Upper lobe of left lung (tissue), 6 donors: ENCODE results near the gene APOB. TPM values are rescaled to one million over a fixed set of nuclear protein-coding genes. Genes with fewer than 3 reads are reported as not detected.

ENCODE experiments used
- ATAC-seq, 2 donors: fragments of 200-7000 bp; cut with Tn5 transposase; one replicate each; pipeline ENCODE4 v1.9.1; 2022; ENCODE audit warnings: mild to moderate bottlenecking in 2 of 2, moderate library complexity in 2 of 2; ENCODE audit not compliant: low FRiP score in 2 of 2
- DNase-seq, 2 donors: peaks; one replicate each; pipeline ENCODE4 v3.0.0-alpha.2; 2019 to 2020
- H3K27ac ChIP-seq, 4 donors: fragments of 200-600 bp; sonication (generic); one replicate each; pipeline ENCODE4 v1.5.1; 2016 to 2019
- H3K27me3 ChIP-seq, 4 donors: fragments of 200-600 bp; sonication (generic); one replicate each; pipeline ENCODE4 v1.5.1; 2017 to 2019
- H3K36me3 ChIP-seq, 4 donors: fragments of 200-600 bp; sonication (generic); one replicate each; pipeline ENCODE4 v1.5.1; 2016 to 2019
- H3K4me1 ChIP-seq, 4 donors: fragments of 200-600 bp; sonication (generic); one replicate each; pipeline ENCODE4 v1.5.1; 2018 to 2019
- H3K4me3 ChIP-seq, 4 donors: fragments of 200-600 bp; sonication (generic); one replicate each; pipeline ENCODE4 v1.5.1; 2017 to 2019; ENCODE audit warnings: mild to moderate bottlenecking in 2 of 4, moderate library complexity in 1 of 4
- H3K9me3 ChIP-seq, 4 donors: fragments of 200-600 bp; sonication (generic); one replicate each; pipeline ENCODE4 v1.5.1; 2018 to 2019
- CTCF ChIP-seq, 6 experiments: fragments of 450-650 bp in 4 of 6; fragments of 200-600 bp in 2 of 6; sonication (generic) in 2 of 6; IDR thresholded peaks; one replicate each; pipeline ENCODE4 v1.5.1; 2016 to 2019; ENCODE audit warnings: antibody characterized with exemption in 6 of 6
- EP300 ChIP-seq, 4 donors: sonication (generic); formaldehyde crosslinking; IDR thresholded peaks; one replicate each; pipeline ENCODE4 v1.5.1; 2017; ENCODE audit warnings: antibody characterized with exemption in 4 of 4, control low read depth in 2 of 4
- POLR2A ChIP-seq, 4 donors: fragments of 450-650 bp; IDR thresholded peaks; one replicate each; pipeline ENCODE4 v1.5.1; 2016 to 2017; ENCODE audit warnings: antibody characterized with exemption in 4 of 4, mild to moderate bottlenecking in 2 of 4
- POLR2AphosphoS5 ChIP-seq, 2 donors: sonication (generic); formaldehyde crosslinking; IDR thresholded peaks; one replicate each; pipeline ENCODE4 v1.5.1; 2017; ENCODE audit warnings: antibody characterized with exemption in 2 of 2
- WGBS, 2 donors: methylation state at CpG; one replicate each; pipeline ENCODE4 v1.1.5; 2017 to 2018; 5-methylcytosine and 5-hydroxymethylcytosine counted together
- total RNA-seq, 6 donors: library from RNA; depleted of rRNA in 4 of 6; stranded (reverse); fragments of >200 nt in 4 of 6; gene quantifications; one replicate each; pipeline versions ENCODE4 v1.1.0 to v1.2.1, GENCODE V29; 2016 to 2021
- donor health status: DM: no; HTN: no; CAD: no; lungs with moderate emphysema.
- donor health status: DM: no; HTN: yes; CAD: no; lungs with severe emphysema.

Gene APOB
- total RNA-seq, 6 donors from 2014 or later: under 0.01 to 2.1 (median 0.60) TPM

- TF ChIP-seq EP300 (IDR thresholded peaks at IDR 0.05) (no peak), CTCF (IDR thresholded peaks at IDR 0.05) (no peak), POLR2A (IDR thresholded peaks at IDR 0.05) (no peak), POLR2AphosphoS5 (IDR thresholded peaks at IDR 0.05) (no peak)
- ATAC-seq: no peak
- H3K27ac ChIP-seq: no peak overlapping the region
- WGBS, 2 donors: 89 to 90% methylated on average over 2 of the region's 2 CpGs
- H3K36me3 ChIP-seq: no peaks in the 10 kb centered on the region
- no peaks in the 10 kb centered on the region for H3K9me3 ChIP-seq
- H3K27me3 ChIP-seq: no peaks in the 10 kb centered on the region
- H3K4me1 ChIP-seq: no peaks in the 10 kb centered on the region
- H3K4me3 ChIP-seq: no peak overlapping the region
- DNase-seq: no peak
Observed at GRCh38 chr2:21003572-21004180, 40.2 kb downstream of the APOB start.

GRCh38 chr2:21002814-21003192 lies 41.1 kb downstream of the APOB start:
- no peaks in the 10 kb centered on the region for H3K9me3 ChIP-seq
- DNase-seq (no peak), ATAC-seq (no peak)
- no peaks in the 10 kb centered on the region for H3K27me3 ChIP-seq
- no peak overlapping the region for H3K27ac ChIP-seq
- WGBS, 2 donors: 85 to 87% methylated on average over 4 of the region's 4 CpGs
- TF ChIP-seq POLR2AphosphoS5 (IDR thresholded peaks at IDR 0.05) (no peak), EP300 (IDR thresholded peaks at IDR 0.05) (no peak), POLR2A (IDR thresholded peaks at IDR 0.05) (no peak), CTCF (IDR thresholded peaks at IDR 0.05) (no peak)
- H3K4me3 ChIP-seq: no peak overlapping the region
- no peaks in the 10 kb centered on the region for H3K36me3 ChIP-seq
- no peaks in the 10 kb centered on the region for H3K4me1 ChIP-seq

GRCh38 chr2:21001988-21002813 lies 41.7 kb downstream of the APOB start:
- TF ChIP-seq POLR2A (IDR thresholded peaks at IDR 0.05) (no peak), CTCF (IDR thresholded peaks at IDR 0.05) (no peak), EP300 (IDR thresholded peaks at IDR 0.05) (no peak), POLR2AphosphoS5 (IDR thresholded peaks at IDR 0.05) (no peak)
- ATAC-seq (no peak), DNase-seq (no peak)
- H3K36me3 ChIP-seq: no peaks in the 10 kb centered on the region
- WGBS, 2 donors: 84 to 87% methylated on average over 9 of the region's 9 CpGs
- H3K4me1 ChIP-seq: no peaks in the 10 kb centered on the region
- H3K27me3 ChIP-seq: no peaks in the 10 kb centered on the region
- H3K4me3 ChIP-seq: no peak overlapping the region
- no peak overlapping the region for H3K27ac ChIP-seq
- H3K9me3 ChIP-seq: no peaks in the 10 kb centered on the region

- 93 to 96% methylated on average over 4 of the region's 4 CpGs for WGBS, 2 donors
- H3K27me3 ChIP-seq: no peaks in the 10 kb centered on the region
- TF ChIP-seq CTCF (IDR thresholded peaks at IDR 0.05) (no peak), POLR2A (IDR thresholded peaks at IDR 0.05) (no peak), POLR2AphosphoS5 (IDR thresholded peaks at IDR 0.05) (no peak), EP300 (IDR thresholded peaks at IDR 0.05) (no peak)
- H3K36me3 ChIP-seq: no peaks in the 10 kb centered on the region
- no peak for ATAC-seq
- no peak for DNase-seq
- H3K4me1 ChIP-seq: no peaks in the 10 kb centered on the region
- no peak overlapping the region for H3K27ac ChIP-seq
- H3K4me3 ChIP-seq: no peak overlapping the region
- H3K9me3 ChIP-seq: no peaks in the 10 kb centered on the region
Observed at GRCh38 chr2:21001225-21001946, 42.5 kb downstream of the APOB start.
